Activated T-cell treated with anti-CD3 and anti-CD28 coated beads for 48 hours (primary cell): ENCODE results near the gene WDR55.
"Not testable (repeated sequence)": the region's sequence is repeated elsewhere in the genome, so short reads cannot be mapped to it uniquely, and the experiment has no call there.

Experiments used
- DNase-seq: peaks from one replicate; pipeline ENCODE4 v3.0.0-alpha.2; 2020; ENCODE audit warnings: low read depth

The WDR55 gene

GRCh38 chr5:140658870-140659269 is 5.8 kb upstream of the WDR55 start:
- no peak for DNase-seq

GRCh38 chr5:140660371-140660770 is 4.3 kb upstream of the WDR55 start:
- not testable (repeated sequence) for DNase-seq

GRCh38 chr5:140664030-140664358 is 710 bp upstream of the WDR55 start:
- DNase-seq: no peak

- DNase-seq: not testable (repeated sequence)
These were observed 6.3 kb downstream of the WDR55 start for GRCh38 chr5:140671035-140671434.

GRCh38 chr5:140671472-140672125 is 6.9 kb downstream of the WDR55 start:
- no peak for DNase-seq

GRCh38 chr5:140672455-140673186 is 7.9 kb downstream of the WDR55 start:
- no peak for DNase-seq

GRCh38 chr5:140673187-140673976 is 8.7 kb downstream of the WDR55 start, which contains the start of gene DND1:
DND1 (minus strand) TSS chr5:140673576; CDS start chr5:140673542, 34 bp downstream.
- DNase-seq: no peak

- no peak for DNase-seq
These were observed 9.5 kb downstream of the WDR55 start for GRCh38 chr5:140674211-140674610.

- no peak for DNase-seq
These were observed 9.9 kb downstream of the WDR55 start for GRCh38 chr5:140674629-140675028.

GRCh38 chr5:140677947-140678346 is 13.2 kb downstream of the WDR55 start:
- no peak for DNase-seq

GRCh38 chr5:140678993-140679392 is 14.3 kb downstream of the WDR55 start:
- DNase-seq: no peak

- DNase-seq: no peak
These were observed 25.8 kb downstream of the WDR55 start for GRCh38 chr5:140690376-140690932.

- peak; percentile 82 for DNase-seq
These were observed 26.5 kb downstream of the WDR55 start, which contains the start of the genes HARS1 and HARS2 for GRCh38 chr5:140690941-140691924. HARS1 (minus strand) TSS chr5:140691370; CDS start chr5:140691304, 66 bp downstream. HARS2 (plus strand) TSS chr5:140691455; CDS start chr5:140691649, 194 bp downstream.

GRCh38 chr5:140694276-140694675 is 29.6 kb downstream of the WDR55 start:
- no peak for DNase-seq

GRCh38 chr5:140696891-140697492 is 32.3 kb downstream of the WDR55 start:
- no peak for DNase-seq

- DNase-seq: peak; percentile 83
These were observed 35.8 kb downstream of the WDR55 start, which contains the start of gene ZMAT2 for GRCh38 chr5:140700177-140701144. ZMAT2 (plus strand) TSS chr5:140700447; CDS start chr5:140700461, 14 bp downstream.

GRCh38 chr5:140707812-140708211 is 43.1 kb downstream of the WDR55 start:
- no peak for DNase-seq

GRCh38 chr5:140708787-140709186 is 44.1 kb downstream of the WDR55 start:
- DNase-seq: not testable (repeated sequence)

- peak; percentile 84 for DNase-seq
These were observed 46.3 kb downstream of the WDR55 start for GRCh38 chr5:140710899-140711552.
